ENCODE results near the gene NPSR1.

NPSR1 gene

GRCh38 chr7:34759477-34760125 lies 101.6 kb downstream of the NPSR1 start:
- H3K4me3 ChIP-seq (ENCODE audit: low read length), result no peak overlapping the region
- H3K27ac ChIP-seq (ENCODE audit: low read depth, low read length), result no peak overlapping the region
- no peaks in the 10 kb centered on the region for H3K36me3 ChIP-seq (ENCODE audit: insufficient read depth, low read length)
- H3K9me3 ChIP-seq (ENCODE audit: insufficient read depth, low read depth, low read length), result no peaks in the 10 kb centered on the region
- H3K9ac ChIP-seq (ENCODE audit: low read depth, low read length), result no peak overlapping the region
- 65% methylated on average over 2 of the region's 3 CpGs for WGBS
- H3K27me3 ChIP-seq (ENCODE audit: insufficient read depth, low read length), result no peaks in the 10 kb centered on the region
- H3K4me1 ChIP-seq (ENCODE audit: insufficient read depth, low read length), result no peaks in the 10 kb centered on the region

GRCh38 chr7:34760271-34760670 lies 102.3 kb downstream of the NPSR1 start:
- no peak overlapping the region for H3K27ac ChIP-seq (ENCODE audit: low read depth, low read length)
- H3K4me1 ChIP-seq (ENCODE audit: insufficient read depth, low read length), result no peaks in the 10 kb centered on the region
- 87% methylated on average over 2 of the region's 2 CpGs for WGBS
- no peaks in the 10 kb centered on the region for H3K9me3 ChIP-seq (ENCODE audit: insufficient read depth, low read depth, low read length)
- no peaks in the 10 kb centered on the region for H3K36me3 ChIP-seq (ENCODE audit: insufficient read depth, low read length)
- no peak overlapping the region for H3K4me3 ChIP-seq (ENCODE audit: low read length)
- no peak overlapping the region for H3K9ac ChIP-seq (ENCODE audit: low read depth, low read length)
- no peaks in the 10 kb centered on the region for H3K27me3 ChIP-seq (ENCODE audit: insufficient read depth, low read length)

- H3K36me3 ChIP-seq (ENCODE audit: insufficient read depth, low read length), result no peaks in the 10 kb centered on the region
- H3K9me3 ChIP-seq (ENCODE audit: insufficient read depth, low read depth, low read length), result no peaks in the 10 kb centered on the region
- H3K27me3 ChIP-seq (ENCODE audit: insufficient read depth, low read length), result no peaks in the 10 kb centered on the region
- WGBS, result no CpG with 5 or more reads among the region's 1 CpG
- H3K4me3 ChIP-seq (ENCODE audit: low read length), result no peak overlapping the region
- no peak overlapping the region for H3K9ac ChIP-seq (ENCODE audit: low read depth, low read length)
- H3K27ac ChIP-seq (ENCODE audit: low read depth, low read length), result no peak overlapping the region
- H3K4me1 ChIP-seq (ENCODE audit: insufficient read depth, low read length), result no peaks in the 10 kb centered on the region
Observed at GRCh38 chr7:34761206-34761605, 103.2 kb downstream of the NPSR1 start.

- Histone ChIP-seq H3K4me1 (ENCODE audit: insufficient read depth, low read length) (no peaks in the 10 kb centered on the region), H3K4me3 (ENCODE audit: low read length) (no peak overlapping the region), H3K27ac (ENCODE audit: low read depth, low read length) (no peak overlapping the region), H3K36me3 (ENCODE audit: insufficient read depth, low read length) (no peaks in the 10 kb centered on the region), H3K27me3 (ENCODE audit: insufficient read depth, low read length) (no peaks in the 10 kb centered on the region), H3K9ac (ENCODE audit: low read depth, low read length) (no peak overlapping the region), H3K9me3 (ENCODE audit: insufficient read depth, low read depth, low read length) (no peaks in the 10 kb centered on the region)
Observed at GRCh38 chr7:34761627-34762026, 103.6 kb downstream of the NPSR1 start.

- Histone ChIP-seq H3K27ac (ENCODE audit: low read depth, low read length) (no peak overlapping the region), H3K4me3 (ENCODE audit: low read length) (no peak overlapping the region), H3K4me1 (ENCODE audit: insufficient read depth, low read length) (no peaks in the 10 kb centered on the region), H3K27me3 (ENCODE audit: insufficient read depth, low read length) (no peaks in the 10 kb centered on the region), H3K36me3 (ENCODE audit: insufficient read depth, low read length) (no peaks in the 10 kb centered on the region), H3K9me3 (ENCODE audit: insufficient read depth, low read depth, low read length) (no peaks in the 10 kb centered on the region), H3K9ac (ENCODE audit: low read depth, low read length) (no peak overlapping the region)
- WGBS, result 94% methylated on average over 2 of the region's 2 CpGs
Observed at GRCh38 chr7:34762764-34763163, 104.7 kb downstream of the NPSR1 start.

- H3K4me3 ChIP-seq (ENCODE audit: low read length), result no peak overlapping the region
- no peaks in the 10 kb centered on the region for H3K4me1 ChIP-seq (ENCODE audit: insufficient read depth, low read length)
- no peak overlapping the region for H3K9ac ChIP-seq (ENCODE audit: low read depth, low read length)
- H3K27me3 ChIP-seq (ENCODE audit: insufficient read depth, low read length), result no peaks in the 10 kb centered on the region
- no peaks in the 10 kb centered on the region for H3K9me3 ChIP-seq (ENCODE audit: insufficient read depth, low read depth, low read length)
- no peaks in the 10 kb centered on the region for H3K36me3 ChIP-seq (ENCODE audit: insufficient read depth, low read length)
- no peak overlapping the region for H3K27ac ChIP-seq (ENCODE audit: low read depth, low read length)
Observed at GRCh38 chr7:34772296-34772938, 114.4 kb downstream of the NPSR1 start.

GRCh38 chr7:34776748-34777358 lies 118.8 kb downstream of the NPSR1 start:
- Histone ChIP-seq H3K27ac (ENCODE audit: low read depth, low read length) (no peak overlapping the region), H3K4me1 (ENCODE audit: insufficient read depth, low read length) (peaks cover 8% of the 10 kb centered on the region), H3K9ac (ENCODE audit: low read depth, low read length) (no peak overlapping the region), H3K27me3 (ENCODE audit: insufficient read depth, low read length) (no peaks in the 10 kb centered on the region), H3K9me3 (ENCODE audit: insufficient read depth, low read depth, low read length) (no peaks in the 10 kb centered on the region), H3K36me3 (ENCODE audit: insufficient read depth, low read length) (no peaks in the 10 kb centered on the region), H3K4me3 (ENCODE audit: low read length) (no peak overlapping the region)
- 93% methylated on average over 1 of the region's 1 CpG for WGBS

GRCh38 chr7:34780546-34780945 lies 122.5 kb downstream of the NPSR1 start:
- Histone ChIP-seq H3K36me3 (ENCODE audit: insufficient read depth, low read length) (no peaks in the 10 kb centered on the region), H3K27me3 (ENCODE audit: insufficient read depth, low read length) (no peaks in the 10 kb centered on the region), H3K4me1 (ENCODE audit: insufficient read depth, low read length) (peaks cover 8% of the 10 kb centered on the region), H3K4me3 (ENCODE audit: low read length) (no peak overlapping the region), H3K27ac (ENCODE audit: low read depth, low read length) (no peak overlapping the region), H3K9me3 (ENCODE audit: insufficient read depth, low read depth, low read length) (no peaks in the 10 kb centered on the region), H3K9ac (ENCODE audit: low read depth, low read length) (no peak overlapping the region)
- 77% methylated on average over 3 of the region's 3 CpGs for WGBS

GRCh38 chr7:34787586-34787985 lies 129.6 kb downstream of the NPSR1 start:
- H3K4me3 ChIP-seq (ENCODE audit: low read length), result no peak overlapping the region

GRCh38 chr7:34806831-34807230 lies 148.8 kb downstream of the NPSR1 start:
- no peaks in the 10 kb centered on the region for H3K36me3 ChIP-seq (ENCODE audit: insufficient read depth, low read length)
- H3K9ac ChIP-seq (ENCODE audit: low read depth, low read length), result no peak overlapping the region
- H3K9me3 ChIP-seq (ENCODE audit: insufficient read depth, low read depth, low read length), result no peaks in the 10 kb centered on the region
- 94% methylated on average over 2 of the region's 2 CpGs for WGBS
- H3K27ac ChIP-seq (ENCODE audit: low read depth, low read length), result no peak overlapping the region
- no peaks in the 10 kb centered on the region for H3K4me1 ChIP-seq (ENCODE audit: insufficient read depth, low read length)
- no peaks in the 10 kb centered on the region for H3K27me3 ChIP-seq (ENCODE audit: insufficient read depth, low read length)
- no peak overlapping the region for H3K4me3 ChIP-seq (ENCODE audit: low read length)

More at GRCh38 chr7:34787586-34787985, 129.6 kb downstream of the NPSR1 start:
- H3K9me3 ChIP-seq (ENCODE audit: insufficient read depth, low read depth, low read length), result no peaks in the 10 kb centered on the region
- no peaks in the 10 kb centered on the region for H3K36me3 ChIP-seq (ENCODE audit: insufficient read depth, low read length)
- H3K27ac ChIP-seq (ENCODE audit: low read depth, low read length), result no peak overlapping the region
- H3K9ac ChIP-seq (ENCODE audit: low read depth, low read length), result no peak overlapping the region
- no peaks in the 10 kb centered on the region for H3K4me1 ChIP-seq (ENCODE audit: insufficient read depth, low read length)
- no peaks in the 10 kb centered on the region for H3K27me3 ChIP-seq (ENCODE audit: insufficient read depth, low read length)
- WGBS, result 86% methylated on average over 1 of the region's 1 CpG

- no peak overlapping the region for H3K9ac ChIP-seq (ENCODE audit: low read depth, low read length)
- 97% methylated on average over 4 of the region's 7 CpGs for WGBS
- H3K27me3 ChIP-seq (ENCODE audit: insufficient read depth, low read length), result no peaks in the 10 kb centered on the region
Observed at GRCh38 chr7:34807548-34808340, 149.7 kb downstream of the NPSR1 start.

More at GRCh38 chr7:34807548-34808340, 149.7 kb downstream of the NPSR1 start:
- Histone ChIP-seq H3K36me3 (ENCODE audit: insufficient read depth, low read length) (no peaks in the 10 kb centered on the region), H3K27ac (ENCODE audit: low read depth, low read length) (no peak overlapping the region), H3K9me3 (ENCODE audit: insufficient read depth, low read depth, low read length) (no peaks in the 10 kb centered on the region), H3K4me3 (ENCODE audit: low read length) (no peak overlapping the region), H3K4me1 (ENCODE audit: insufficient read depth, low read length) (no peaks in the 10 kb centered on the region)

Data from HUES64 (cell line).